Lower leg skin (tissue), 4 donors: ENCODE measurements around the gene RNF157. TPM values are rescaled to one million over a fixed set of nuclear protein-coding genes. Genes with fewer than 3 reads are reported as not detected.
A peak's percentile ranks its signal among the peaks of the same experiment; 100 is the strongest.

Experiments
- DNase-seq, 2 donors: peaks; one replicate each; pipeline ENCODE4 v3.0.0-alpha.2; 2019; ENCODE audit warnings: low spot score in 2 of 2
- H3K4me3 ChIP-seq: fragments of 200-600 bp; sonication (generic); 2 replicates; pipeline ENCODE4 v1.5.1; 2017; ENCODE audit warnings: mild to moderate bottlenecking, low read depth; ENCODE audit not compliant: poor library complexity, severe bottlenecking
- CTCF ChIP-seq, 3 donors: fragments of 450-650 bp; IDR thresholded peaks; one replicate each; pipeline ENCODE4 v1.5.1; 2016; ENCODE audit warnings: antibody characterized with exemption in 3 of 3, mild to moderate bottlenecking in 3 of 3, moderate library complexity in 2 of 3
- POLR2A ChIP-seq, 2 donors: fragments of 450-650 bp; IDR thresholded peaks; one replicate each; pipeline ENCODE4 v1.6.1; 2016 to 2017; ENCODE audit warnings: antibody characterized with exemption in 2 of 2, mild to moderate bottlenecking in 1 of 2, moderate library complexity in 1 of 2
- WGBS, 2 donors: methylation state at CpG; one replicate each; pipeline ENCODE4 v1.1.5; 2018; 5-methylcytosine and 5-hydroxymethylcytosine counted together
- intact Hi-C: fragments of 100-400 bp; cut with DNase I; formaldehyde crosslinking; loops from one replicate; pipeline ENCODE4 v1.15.0; 2023; ENCODE audit warnings: low total_unique reads
- total RNA-seq, 4 donors: library from RNA; depleted of rRNA; stranded (reverse); fragments of >200 nt; gene quantifications; one replicate each; pipeline ENCODE4 v1.1.0, GENCODE V29; 2016

The RNF157 gene
- total RNA-seq, 4 donors from 2014 or later = 0.83 to 2.4 (median 1.4) TPM

DNA sequence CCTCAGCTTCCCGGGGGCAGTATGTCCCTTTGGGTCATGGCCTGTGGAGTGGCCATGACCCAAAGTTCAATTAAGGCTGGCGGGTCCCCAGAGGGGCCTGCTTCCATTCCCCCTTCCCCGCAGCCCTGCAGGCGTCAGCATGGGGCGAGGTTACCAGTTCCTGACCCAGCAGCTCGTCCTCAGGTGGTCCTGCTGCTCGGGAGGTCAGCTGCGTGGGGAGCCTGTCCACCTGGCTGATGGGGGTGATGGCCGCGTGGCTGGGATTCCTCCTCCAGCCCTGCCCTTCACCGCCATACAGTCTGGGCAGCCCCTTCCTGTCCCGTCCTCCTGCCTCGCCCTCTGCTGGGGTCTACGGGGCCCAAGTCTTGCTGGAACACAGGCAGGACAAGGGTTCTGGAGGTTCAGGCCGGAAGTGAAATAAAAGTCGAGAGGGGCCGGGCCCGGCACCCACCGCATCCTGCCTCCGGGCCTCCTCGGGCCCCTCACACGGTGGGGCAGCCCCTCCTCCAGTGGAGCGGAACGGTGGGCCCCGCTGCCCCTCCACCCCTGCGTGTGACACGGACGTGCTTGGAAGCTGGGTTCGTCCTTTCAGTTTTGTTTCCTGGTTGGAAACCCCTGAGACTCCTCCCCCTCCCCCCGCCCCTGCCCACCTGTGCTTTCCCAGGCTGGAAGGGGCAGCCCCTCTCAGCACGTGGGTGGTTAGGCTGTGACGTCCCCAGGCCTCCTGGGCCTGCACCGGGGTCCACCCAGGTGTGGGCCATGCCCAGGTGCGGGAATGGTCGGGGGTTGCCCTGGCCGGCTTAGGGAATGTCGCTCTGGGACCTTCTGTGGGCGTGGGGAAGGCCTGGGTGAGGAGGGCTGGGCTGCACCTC, 31.6 kb upstream of the RNF157 start:
- intact Hi-C loops = no loop called here
- 13 to 19% methylated on average over 22 to 35 of the region's 38 CpGs for WGBS, 2 donors
- no peak for TF ChIP-seq POLR2A (IDR thresholded peaks at IDR 0.05)
- no peak for TF ChIP-seq CTCF (IDR thresholded peaks at IDR 0.05)
- H3K4me3 ChIP-seq = no peak overlapping the region
- peak in 1 of 2 donors; percentile 88 for DNase-seq

GRCh38 chr17:76270770-76271668, 30.7 kb upstream of the RNF157 start:
- no peak for TF ChIP-seq CTCF (IDR thresholded peaks at IDR 0.05)
- no peak for TF ChIP-seq POLR2A (IDR thresholded peaks at IDR 0.05)
- no peak for DNase-seq
- WGBS, 2 donors = 86% methylated on average over 13 to 14 of the region's 14 CpGs
- intact Hi-C loops = no loop called here
- H3K4me3 ChIP-seq = no peak overlapping the region

DNA sequence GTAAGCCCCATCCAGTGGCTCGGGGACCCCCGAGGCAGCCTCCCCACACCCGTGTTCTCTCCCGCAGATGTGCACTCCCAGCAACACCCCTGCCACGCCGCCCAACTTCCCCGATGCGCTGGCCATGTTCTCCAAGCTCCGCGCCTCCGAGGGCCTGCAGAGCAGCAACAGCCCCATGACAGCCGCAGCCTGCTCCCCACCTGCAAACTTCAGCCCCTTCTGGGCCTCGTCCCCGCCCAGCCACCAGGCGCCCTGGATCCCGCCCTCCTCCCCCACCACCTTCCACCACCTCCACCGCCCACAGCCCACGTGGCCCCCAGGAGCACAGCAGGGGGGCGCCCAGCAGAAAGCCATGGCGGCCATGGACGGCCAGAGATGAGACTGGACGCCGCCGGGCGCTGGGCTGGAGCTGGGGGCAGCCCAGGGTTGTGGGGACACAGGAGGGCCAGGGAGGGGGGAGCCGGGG, 29.9 kb upstream of the RNF157 start:
- intact Hi-C loops = no loop called here
- peak in 1 of 2 donors; percentile 87 for DNase-seq
- TF ChIP-seq POLR2A (IDR thresholded peaks at IDR 0.05) = no peak
- TF ChIP-seq CTCF (IDR thresholded peaks at IDR 0.05) = no peak
- 87 to 89% methylated on average over 24 to 26 of the region's 26 CpGs for WGBS, 2 donors
- no peak overlapping the region for H3K4me3 ChIP-seq

DNA sequence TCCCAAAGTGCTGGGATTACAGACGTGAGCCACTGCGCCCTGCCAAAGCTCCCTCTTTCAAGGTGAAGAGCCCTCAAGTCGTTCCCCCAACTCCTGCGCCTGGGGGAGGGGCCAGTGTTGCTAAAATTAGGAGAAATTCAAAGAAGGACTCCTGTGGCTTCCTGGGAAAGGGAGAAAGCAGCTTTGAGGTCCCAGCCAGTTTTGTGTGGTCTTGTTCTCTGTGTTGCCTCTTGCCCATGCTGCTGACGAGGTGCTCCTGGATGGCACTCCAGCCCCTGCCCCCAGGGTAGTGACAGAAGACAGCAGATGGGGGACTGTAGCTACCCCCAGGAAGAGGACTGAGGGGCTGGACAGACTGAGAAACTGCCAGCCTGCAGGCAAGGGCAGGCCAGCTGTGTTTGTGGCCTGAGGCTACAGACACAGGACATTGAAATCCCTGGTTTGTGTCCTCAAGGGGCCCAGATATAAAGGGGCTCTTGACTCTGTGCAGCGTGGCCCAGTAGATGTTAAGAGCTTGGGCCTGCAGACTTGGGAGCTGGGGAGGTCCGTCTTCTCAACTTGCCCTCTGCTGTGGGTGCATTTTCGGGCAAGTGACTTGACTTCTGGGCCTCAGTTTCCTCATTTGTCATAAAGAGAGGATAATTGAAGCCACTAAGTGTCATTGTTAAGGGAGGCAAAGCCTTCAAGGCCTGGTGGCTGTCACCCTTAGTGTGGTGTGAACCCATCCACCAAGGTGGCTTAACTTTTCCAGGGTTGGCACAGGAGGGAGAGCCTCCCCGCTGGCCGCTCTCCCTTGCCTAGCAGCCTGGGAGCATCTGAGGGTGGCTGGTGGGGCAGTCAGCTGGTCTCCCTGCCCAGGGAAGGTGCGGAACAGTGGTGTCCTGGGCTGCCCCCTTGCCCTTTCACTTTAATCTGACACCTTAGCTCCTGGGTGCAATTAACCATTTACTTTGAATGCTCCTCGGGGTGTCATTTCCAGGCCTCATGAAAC, 29.0 kb upstream of the RNF157 start:
- H3K4me3 ChIP-seq = no peak overlapping the region
- DNase-seq = no peak
- intact Hi-C loops = no loop called here
- 74 to 80% methylated on average over 12 of the region's 12 CpGs for WGBS, 2 donors
- TF ChIP-seq CTCF (IDR thresholded peaks at IDR 0.05) (no peak), POLR2A (IDR thresholded peaks at IDR 0.05) (no peak)
